ENCODE measurements around the gene ACOX1.
"Not testable (repeated sequence)": the region's sequence is repeated elsewhere in the genome, so short reads cannot be mapped to it uniquely, and the experiment has no call there.

Gene ACOX1

DNA sequence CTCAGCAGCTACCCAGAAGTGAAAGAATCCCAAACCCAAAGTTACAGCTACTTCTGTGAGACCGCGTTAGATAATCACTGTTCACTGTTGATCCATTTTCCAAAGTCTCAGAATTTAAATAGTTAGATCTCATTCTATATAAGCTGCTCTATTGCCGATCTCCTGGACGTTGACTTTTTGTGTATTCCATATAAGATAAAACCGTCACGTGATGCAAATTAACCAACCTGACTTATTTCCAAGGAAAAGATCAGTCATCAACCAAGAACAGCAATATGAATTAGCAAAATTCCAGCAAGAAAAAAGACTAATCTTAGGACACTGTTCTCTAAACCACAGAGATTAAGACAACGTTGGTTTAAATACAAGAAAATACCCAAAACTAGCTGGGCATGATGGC lies 8.3 kb downstream of the ACOX1 start:
- Mint-ChIP-seq H3K27ac (no peak overlapping the region), H3K9me3 (no peaks in the 10 kb centered on the region), H3K36me3 (ENCODE audit: low read depth) (peaks cover 63% of the 10 kb centered on the region), H3K4me1 (peaks cover 2% of the 10 kb centered on the region), H3K27me3 (ENCODE audit: low read depth, poor library complexity) (no peaks in the 10 kb centered on the region), H3K4me3 (no peak overlapping the region)
- no peak for TF ChIP-seq CTCF (IDR thresholded peaks at IDR 0.05)
- DNase-seq: no peak

DNA sequence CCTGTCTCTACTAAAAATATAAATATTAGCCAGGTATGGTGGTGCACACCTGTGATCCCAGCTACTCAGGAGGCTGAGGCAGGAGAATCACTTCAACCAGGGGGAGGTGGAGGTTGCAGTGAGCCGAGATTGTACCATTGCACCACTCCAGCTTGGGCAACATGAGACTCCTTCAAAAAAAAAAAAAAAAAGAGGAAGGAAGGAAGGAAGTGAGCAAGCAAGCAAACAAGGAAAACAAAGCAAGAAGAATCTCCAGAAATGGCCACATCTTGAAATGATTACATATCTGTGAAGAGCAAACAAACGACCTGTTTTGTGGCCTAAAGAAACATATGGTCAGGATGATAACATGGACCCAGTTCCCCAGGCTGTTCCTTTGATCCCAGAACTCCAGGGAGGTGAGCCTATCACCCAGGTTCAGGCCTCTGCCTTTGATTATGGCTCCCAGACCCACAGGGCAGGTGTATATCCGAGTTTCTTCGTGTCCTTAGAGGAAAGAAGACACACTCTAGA lies 8.9 kb downstream of the ACOX1 start:
- TF ChIP-seq CTCF (IDR thresholded peaks at IDR 0.05): no peak
- Mint-ChIP-seq H3K27me3 (ENCODE audit: low read depth, poor library complexity) (no peaks in the 10 kb centered on the region), H3K27ac (no peak overlapping the region), H3K9me3 (no peaks in the 10 kb centered on the region), H3K4me1 (no peaks in the 10 kb centered on the region), H3K36me3 (ENCODE audit: low read depth) (peaks cover 66% of the 10 kb centered on the region), H3K4me3 (no peak overlapping the region)
- DNase-seq: no peak

GRCh38 chr17:75969044-75969443 lies 9.9 kb downstream of the ACOX1 start:
- peaks cover 70% of the 10 kb centered on the region for H3K36me3 Mint-ChIP-seq (ENCODE audit: low read depth)
- H3K27me3 Mint-ChIP-seq (ENCODE audit: low read depth, poor library complexity): not testable (repeated sequence)

DNA sequence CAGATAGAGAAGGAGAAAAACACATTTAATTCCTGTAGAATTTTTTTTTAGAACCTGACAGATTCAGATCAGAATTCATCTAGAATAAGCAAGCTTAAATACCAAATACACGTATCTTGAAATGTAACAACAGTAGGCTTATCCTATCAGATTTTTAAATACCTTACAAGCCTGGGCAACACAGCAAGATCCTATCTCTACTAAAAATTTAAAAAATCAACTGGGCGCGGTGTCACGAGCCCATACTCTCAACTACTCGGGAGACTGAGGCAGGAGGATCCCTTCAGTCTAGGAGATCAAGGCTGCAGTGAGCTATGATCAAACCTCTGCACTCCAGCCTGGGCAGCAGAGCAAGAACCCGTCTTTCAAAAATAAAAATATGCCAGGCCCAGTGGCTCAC lies 13.5 kb downstream of the ACOX1 start:
- H3K4me3 Mint-ChIP-seq: no peak overlapping the region
- no peaks in the 10 kb centered on the region for H3K27me3 Mint-ChIP-seq (ENCODE audit: low read depth, poor library complexity)
- H3K9me3 Mint-ChIP-seq: peaks cover 4% of the 10 kb centered on the region
- no peak for DNase-seq
- H3K27ac Mint-ChIP-seq: no peak overlapping the region
- H3K4me1 Mint-ChIP-seq: no peaks in the 10 kb centered on the region
- TF ChIP-seq CTCF (IDR thresholded peaks at IDR 0.05): no peak
- peaks cover 51% of the 10 kb centered on the region for H3K36me3 Mint-ChIP-seq (ENCODE audit: low read depth)

More at GRCh38 chr17:75969044-75969443, 9.9 kb downstream of the ACOX1 start:
- not testable (repeated sequence) for H3K27ac Mint-ChIP-seq, H3K4me3 Mint-ChIP-seq, H3K4me1 Mint-ChIP-seq, DNase-seq, H3K9me3 Mint-ChIP-seq

GRCh38 chr17:75959839-75960511 lies 19.0 kb downstream of the ACOX1 start:
- Mint-ChIP-seq H3K36me3 (ENCODE audit: low read depth) (peaks cover 36% of the 10 kb centered on the region), H3K9me3 (peaks cover 4% of the 10 kb centered on the region), H3K4me3 (no peak overlapping the region), H3K27me3 (ENCODE audit: low read depth, poor library complexity) (peaks cover 2% of the 10 kb centered on the region), H3K4me1 (no peaks in the 10 kb centered on the region), H3K27ac (no peak overlapping the region)
- no peak for DNase-seq
- no peak for TF ChIP-seq CTCF (IDR thresholded peaks at IDR 0.05)

DNA sequence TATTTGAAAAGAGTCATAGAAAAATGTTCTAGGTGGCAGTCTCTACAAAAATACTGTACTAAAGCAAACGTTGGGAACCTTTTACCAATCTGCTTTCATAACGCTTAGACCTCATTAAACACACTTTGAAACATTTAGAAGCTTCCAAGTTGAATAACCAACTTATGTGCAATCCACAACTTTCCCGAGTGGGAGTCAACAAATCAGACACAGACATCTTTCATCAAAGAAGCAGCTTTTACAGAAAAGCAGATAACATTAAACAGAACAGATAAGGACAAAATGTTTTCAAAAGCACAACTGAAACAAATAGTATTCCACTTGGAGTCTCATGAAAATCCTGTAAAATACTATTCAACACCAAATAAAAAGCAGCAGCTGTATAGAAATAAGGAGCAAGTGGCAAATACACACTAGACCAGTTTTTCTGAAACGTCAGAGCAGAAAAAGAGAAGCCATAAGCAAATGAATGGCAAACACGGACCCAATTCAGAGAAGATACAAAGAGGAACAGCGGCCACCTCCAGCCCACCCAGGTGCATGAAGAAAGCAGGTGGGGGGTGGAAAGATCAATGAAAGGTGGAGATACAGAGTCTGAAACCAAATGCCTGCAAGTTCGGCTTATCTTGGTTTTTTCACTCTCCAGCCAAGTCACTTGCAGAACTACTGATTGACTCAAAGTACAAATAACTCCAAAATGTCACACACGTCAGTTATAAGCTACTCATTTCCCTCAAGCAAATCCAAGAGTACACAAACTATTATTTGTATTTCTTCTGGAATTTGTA lies 19.7 kb downstream of the ACOX1 start:
- H3K4me3 Mint-ChIP-seq: no peak overlapping the region
- H3K27ac Mint-ChIP-seq: no peak overlapping the region
- peaks cover 32% of the 10 kb centered on the region for H3K36me3 Mint-ChIP-seq (ENCODE audit: low read depth)
- TF ChIP-seq CTCF (IDR thresholded peaks at IDR 0.05): no peak
- H3K27me3 Mint-ChIP-seq (ENCODE audit: low read depth, poor library complexity): peaks cover 2% of the 10 kb centered on the region
- H3K4me1 Mint-ChIP-seq: no peaks in the 10 kb centered on the region
- no peak for DNase-seq
- H3K9me3 Mint-ChIP-seq: no peaks in the 10 kb centered on the region
